Left kidney (tissue), 2 donors: ENCODE measurements around the gene TMEM165. TPM values are rescaled to one million over a fixed set of nuclear protein-coding genes. Genes with fewer than 3 reads are reported as not detected.

ENCODE experiments used
- DNase-seq: peaks from one replicate; pipeline ENCODE4 v3.0.0-alpha.2; 2013
- polyA plus RNA-seq: library from polyadenylated mRNA; unstranded; fragments of 120-200 nt; gene quantifications from one replicate; pipeline ENCODE4 v1.2.1, GENCODE V29; 2013; ENCODE audit not compliant: insufficient read length

Gene TMEM165
- polyA plus RNA-seq, 1 donor: 101 TPM

GRCh38 chr4:55365345-55365728 is 30.4 kb upstream of the TMEM165 start:
- no peak for DNase-seq

- DNase-seq: no peak
Observed at GRCh38 chr4:55366621-55367020, 29.1 kb upstream of the TMEM165 start.

- DNase-seq: no peak
Observed at GRCh38 chr4:55367084-55367722, 28.6 kb upstream of the TMEM165 start.

GRCh38 chr4:55369968-55370367 is 25.8 kb upstream of the TMEM165 start:
- DNase-seq: no peak

GRCh38 chr4:55372259-55372658 is 23.5 kb upstream of the TMEM165 start:
- no peak for DNase-seq

GRCh38 chr4:55373461-55373860 is 22.3 kb upstream of the TMEM165 start:
- DNase-seq: no peak

- no peak for DNase-seq
Observed at GRCh38 chr4:55376698-55377097, 19.1 kb upstream of the TMEM165 start.

- no peak for DNase-seq
Observed at GRCh38 chr4:55378617-55379467, 16.9 kb upstream of the TMEM165 start.

- DNase-seq: no peak
Observed at GRCh38 chr4:55380576-55380975, 15.2 kb upstream of the TMEM165 start.

- DNase-seq: no peak
Observed at GRCh38 chr4:55381502-55381901, 14.3 kb upstream of the TMEM165 start.

GRCh38 chr4:55382488-55383003 is 13.2 kb upstream of the TMEM165 start:
- no peak for DNase-seq

GRCh38 chr4:55385201-55385649 is 10.5 kb upstream of the TMEM165 start:
- no peak for DNase-seq

GRCh38 chr4:55386073-55386472 is 9.7 kb upstream of the TMEM165 start:
- DNase-seq: no peak

- DNase-seq: no peak
Observed at GRCh38 chr4:55386840-55387239, 8.9 kb upstream of the TMEM165 start.

GRCh38 chr4:55393461-55394320 is 2.1 kb upstream of the TMEM165 start:
- no peak for DNase-seq

GRCh38 chr4:55395218-55395528 is 584 bp upstream of the TMEM165 start:
- DNase-seq: no peak

- DNase-seq: peak; percentile 56
Observed at GRCh38 chr4:55396308-55397125, 760 bp downstream of the TMEM165 start.

- peak; percentile 35 for DNase-seq
Observed at GRCh38 chr4:55397126-55397436, 1.3 kb downstream of the TMEM165 start.

GRCh38 chr4:55397520-55398321 is 2.0 kb downstream of the TMEM165 start:
- DNase-seq: no peak

- DNase-seq: no peak
Observed at GRCh38 chr4:55398461-55398860, 2.7 kb downstream of the TMEM165 start.

GRCh38 chr4:55398966-55399365 is 3.2 kb downstream of the TMEM165 start:
- DNase-seq: no peak
